ENCODE measurements around the gene FBXO4. TPM values are rescaled to one million over a fixed set of nuclear protein-coding genes. Genes with fewer than 3 reads are reported as not detected.
"Not testable (repeated sequence)": the region's sequence is repeated elsewhere in the genome, so short reads cannot be mapped to it uniquely, and the experiment has no call there.

FBXO4 gene
- total and polyA plus RNA-seq, 12 donors, result 3.1 to 12.2 (median 5.3) TPM

DNA sequence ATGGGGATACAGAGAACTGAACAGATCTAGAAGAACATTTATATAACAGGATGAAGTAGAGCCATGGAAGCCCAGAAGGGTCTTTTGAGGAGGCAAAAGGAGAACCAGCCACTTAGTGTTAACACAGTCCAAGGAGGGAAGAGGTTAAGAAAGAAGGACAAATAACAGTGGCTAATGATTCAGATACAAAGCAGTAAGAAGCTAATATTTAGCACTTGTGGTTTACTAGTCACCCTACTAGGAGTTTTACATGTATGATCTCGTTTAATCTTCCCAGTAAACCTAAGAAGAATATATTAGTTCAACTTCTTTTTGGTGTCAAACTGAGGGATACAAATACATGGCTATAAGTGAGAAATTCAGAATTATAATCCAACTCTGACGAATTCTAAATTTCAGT is 7.7 kb downstream of the FBXO4 start:
- ATAC-seq (no peak), DNase-seq (no peak)
- intact Hi-C loops (cut with DNase I), result no loop called here
- Histone ChIP-seq H3K9me3 (no peaks in the 10 kb centered on the region), H3K36me3 (peaks cover 0 to 75% (median 16%) of the 10 kb centered on the region in 9 donors), H3K4me1 (no peaks in the 10 kb centered on the region), H3K27me3 (no peaks in the 10 kb centered on the region), H3K27ac (no peak overlapping the region), H3K4me3 (no peak overlapping the region)
- no peak for TF ChIP-seq CTCF (IDR thresholded peaks at IDR 0.05)
- 90 to 95% methylated on average over 2 of the region's 2 CpGs for WGBS, 2 donors

DNA sequence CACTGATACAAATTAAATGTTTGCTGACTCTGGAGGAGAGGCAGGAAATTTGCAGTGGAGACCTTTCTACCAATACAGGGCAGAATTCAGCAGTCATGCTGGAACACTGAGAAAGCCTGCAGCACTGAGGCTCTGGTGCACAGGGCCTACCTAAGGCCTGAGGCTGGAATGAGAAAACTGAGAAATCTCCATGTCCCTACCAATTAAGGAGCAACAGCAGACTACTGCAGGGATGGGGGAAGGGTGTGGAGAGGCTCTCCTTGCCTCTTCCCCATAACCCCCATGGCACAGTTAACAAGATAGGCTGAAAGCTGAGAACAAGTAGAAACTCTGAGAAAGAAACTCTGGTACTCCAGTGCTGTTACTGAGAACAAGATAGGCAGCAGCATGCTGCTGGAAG is 10.5 kb downstream of the FBXO4 start:
- intact Hi-C loops (cut with DNase I), result no loop called here
- no peak overlapping the region for H3K27ac ChIP-seq
- H3K36me3 ChIP-seq, result peaks cover 0 to 83% (median 15%) of the 10 kb centered on the region in 9 donors
- no peak for ATAC-seq
- TF ChIP-seq CTCF (IDR thresholded peaks at IDR 0.05), result no peak
- no peaks in the 10 kb centered on the region for H3K27me3 ChIP-seq
- DNase-seq, result no peak
- H3K4me1 ChIP-seq, result no peaks in the 10 kb centered on the region
- no peaks in the 10 kb centered on the region for H3K9me3 ChIP-seq
- no peak overlapping the region for H3K4me3 ChIP-seq

GRCh38 chr5:41940641-41941040 is 15.6 kb downstream of the FBXO4 start:
- Histone ChIP-seq H3K27ac (no peak overlapping the region), H3K27me3 (no peaks in the 10 kb centered on the region), H3K9me3 (no peaks in the 10 kb centered on the region), H3K4me1 (no peaks in the 10 kb centered on the region), H3K4me3 (no peak overlapping the region), H3K36me3 (peaks cover 0 to 58% (median 0%) of the 10 kb centered on the region in 9 donors)
- intact Hi-C loops (cut with DNase I), result no loop called here
- DNase-seq (no peak), ATAC-seq (no peak)
- 95 to 100% methylated on average over 1 of the region's 1 CpG for WGBS, 2 donors
- no peak for TF ChIP-seq CTCF (IDR thresholded peaks at IDR 0.05)

DNA sequence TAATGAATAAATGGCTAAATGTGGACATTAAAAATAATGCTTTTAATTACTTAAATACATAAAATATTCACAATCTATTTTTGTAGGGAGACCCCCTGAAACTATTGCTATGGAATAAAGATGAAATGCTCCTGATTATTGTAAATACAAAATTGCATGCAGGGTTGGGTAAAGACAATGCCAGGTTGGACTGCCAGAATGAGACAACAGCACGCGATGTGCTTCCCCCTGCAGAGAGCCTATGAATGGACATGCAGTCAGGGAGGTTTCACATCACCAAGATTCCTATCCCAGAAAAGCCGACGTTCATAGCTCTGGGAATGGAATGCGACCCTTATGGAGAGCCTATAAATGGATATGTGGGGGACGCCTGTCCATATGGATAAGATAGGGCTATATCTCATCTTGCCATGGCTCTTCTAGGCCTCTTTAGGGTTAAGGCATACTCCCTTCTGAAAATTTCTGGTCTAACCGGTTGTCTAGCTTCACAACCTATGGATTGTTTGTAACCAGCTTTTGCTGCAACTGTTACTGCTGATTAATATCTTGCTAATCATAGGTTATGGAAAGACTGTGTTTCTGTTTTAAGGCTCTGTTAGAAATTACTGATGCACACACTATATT is 20.4 kb downstream of the FBXO4 start:
- WGBS, 2 donors, result 62 to 72% methylated on average over 7 of the region's 7 CpGs
- H3K9me3 ChIP-seq, result peaks cover 0 to 21% (median 0%) of the 10 kb centered on the region in 11 donors
- H3K4me3 ChIP-seq; H3K27me3 ChIP-seq; DNase-seq; H3K4me1 ChIP-seq; ATAC-seq; intact Hi-C loops (cut with DNase I); H3K27ac ChIP-seq: not testable (repeated sequence)
- H3K36me3 ChIP-seq, result peaks cover 0 to 20% (median 0%) of the 10 kb centered on the region in 9 donors

GRCh38 chr5:41951224-41951623 is 26.1 kb downstream of the FBXO4 start:
- H3K27ac ChIP-seq, result no peak overlapping the region
- peaks cover 0 to 27% (median 0%) of the 10 kb centered on the region in 11 donors for H3K9me3 ChIP-seq
- intact Hi-C loops (cut with DNase I), result no loop called here
- DNase-seq (no peak), ATAC-seq (no peak)
- WGBS, 2 donors, result 76 to 77% methylated on average over 3 of the region's 3 CpGs
- no peaks in the 10 kb centered on the region for H3K36me3 ChIP-seq
- no peak for TF ChIP-seq CTCF (IDR thresholded peaks at IDR 0.05)
- no peaks in the 10 kb centered on the region for H3K4me1 ChIP-seq
- no peaks in the 10 kb centered on the region for H3K27me3 ChIP-seq
- no peak overlapping the region for H3K4me3 ChIP-seq

All from heart right ventricle (tissue), 16 donors.